GM19452 (cell line): ENCODE measurements around the gene SLC6A6.
"Not testable (repeated sequence)": the region's sequence is repeated elsewhere in the genome, so short reads cannot be mapped to it uniquely, and the experiment has no call there.

Experiments
- ATAC-seq: cut with Tn5 transposase; IDR thresholded peaks from one replicate; pipeline ENCODE4 v1.9.1; 2021; ENCODE audit not compliant: unreplicated experiment

Gene SLC6A6

GRCh38 chr3:14397531-14397930, 4.9 kb upstream of the SLC6A6 start:
- ATAC-seq: no peak

GRCh38 chr3:14397940-14398796, 4.2 kb upstream of the SLC6A6 start:
- no peak for ATAC-seq

GRCh38 chr3:14398797-14399106, 3.7 kb upstream of the SLC6A6 start:
- ATAC-seq: no peak

- ATAC-seq: no peak
These were observed 608 bp upstream of the SLC6A6 start for GRCh38 chr3:14401692-14402303.

GRCh38 chr3:14403619-14404155, 1.3 kb downstream of the SLC6A6 start:
- no peak for ATAC-seq

- no peak for ATAC-seq
These were observed 1.8 kb downstream of the SLC6A6 start for GRCh38 chr3:14404186-14404585.

GRCh38 chr3:14404631-14405359, 2.4 kb downstream of the SLC6A6 start:
- ATAC-seq: no peak

- ATAC-seq: no peak
These were observed 3.2 kb downstream of the SLC6A6 start for GRCh38 chr3:14405360-14406238.

- ATAC-seq: no peak
These were observed 3.9 kb downstream of the SLC6A6 start for GRCh38 chr3:14406336-14406735.

- ATAC-seq: no peak
These were observed 4.4 kb downstream of the SLC6A6 start for GRCh38 chr3:14406766-14407165.

- no peak for ATAC-seq
These were observed 4.8 kb downstream of the SLC6A6 start for GRCh38 chr3:14407203-14407602.

- ATAC-seq: not testable (repeated sequence)
These were observed 7.3 kb downstream of the SLC6A6 start for GRCh38 chr3:14409779-14410063.

- no peak for ATAC-seq
These were observed 7.7 kb downstream of the SLC6A6 start for GRCh38 chr3:14410106-14410502.

GRCh38 chr3:14410503-14411165, 8.2 kb downstream of the SLC6A6 start:
- no peak for ATAC-seq

- ATAC-seq: no peak
These were observed 8.7 kb downstream of the SLC6A6 start for GRCh38 chr3:14411166-14411526.

- ATAC-seq: no peak
These were observed 9.6 kb downstream of the SLC6A6 start for GRCh38 chr3:14411988-14412387.

- ATAC-seq: no peak
These were observed 10.5 kb downstream of the SLC6A6 start for GRCh38 chr3:14412831-14413380.

GRCh38 chr3:14413381-14414071, 11.1 kb downstream of the SLC6A6 start:
- ATAC-seq: no peak

- ATAC-seq: no peak
These were observed 12.5 kb downstream of the SLC6A6 start for GRCh38 chr3:14414846-14415464.
